Stimulated activated CD4-positive, alpha-beta T cell treated with anti-CD3 and anti-CD28 coated beads, TNF-alpha, amount 100 ng/mL, for 4 hours (primary cell): Measurements from ENCODE around the gene PKNOX2.

ENCODE experiments used
- DNase-seq, 3 experiments: peaks; one replicate each; pipeline ENCODE4 v3.0.0-alpha.2; 2020; ENCODE audit warnings: low read depth in 3 of 3

Gene PKNOX2

GRCh38 chr11:125262194-125262829 lies 97.8 kb downstream of the PKNOX2 start:
- no peak for DNase-seq

DNA sequence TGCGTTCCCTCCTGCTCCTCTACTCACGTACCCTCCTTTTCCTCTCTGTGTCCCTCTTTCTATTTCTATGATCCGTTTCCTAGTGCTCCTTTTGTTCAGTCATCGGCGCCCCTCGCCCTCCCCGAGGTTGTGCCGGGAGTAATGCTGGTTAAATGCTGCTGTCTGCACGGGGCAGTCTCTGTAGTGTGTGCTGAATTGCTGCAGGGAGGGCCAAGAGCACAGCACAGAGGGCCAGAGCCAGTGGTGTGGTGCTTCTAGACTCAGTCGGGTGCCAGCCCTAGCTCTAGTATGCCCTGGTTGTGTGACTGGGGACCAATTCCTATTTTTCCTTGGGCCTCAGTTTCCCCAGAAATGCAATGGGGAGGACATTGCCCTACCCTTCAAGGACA lies 98.3 kb downstream of the PKNOX2 start:
- no peak for DNase-seq

DNA sequence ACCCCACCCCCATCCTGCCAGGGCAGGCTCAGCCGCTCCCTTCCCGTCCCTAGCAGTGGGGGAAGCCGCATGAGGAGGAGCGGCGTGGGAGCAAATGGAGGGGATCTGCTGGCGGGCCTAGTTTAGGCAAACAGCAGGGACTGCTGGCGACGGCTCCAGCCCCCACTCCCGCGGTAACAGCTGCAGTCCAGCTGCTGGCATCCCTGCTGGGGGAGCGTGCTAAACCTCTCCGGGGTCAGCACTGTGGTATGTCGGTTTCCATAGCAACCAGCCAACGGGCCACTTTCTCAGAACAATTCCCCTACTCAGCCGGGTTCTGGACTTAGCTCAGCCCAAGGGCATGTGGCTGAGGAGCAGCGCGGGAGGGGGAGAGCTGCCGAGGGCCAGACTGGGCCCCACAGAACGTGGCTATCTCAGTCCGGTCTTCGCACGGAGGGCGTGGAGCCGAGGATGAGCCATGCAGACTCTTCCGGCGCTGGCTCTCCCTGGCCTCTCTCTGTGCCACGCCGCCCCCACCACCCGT lies 98.8 kb downstream of the PKNOX2 start:
- no peak for DNase-seq

DNA sequence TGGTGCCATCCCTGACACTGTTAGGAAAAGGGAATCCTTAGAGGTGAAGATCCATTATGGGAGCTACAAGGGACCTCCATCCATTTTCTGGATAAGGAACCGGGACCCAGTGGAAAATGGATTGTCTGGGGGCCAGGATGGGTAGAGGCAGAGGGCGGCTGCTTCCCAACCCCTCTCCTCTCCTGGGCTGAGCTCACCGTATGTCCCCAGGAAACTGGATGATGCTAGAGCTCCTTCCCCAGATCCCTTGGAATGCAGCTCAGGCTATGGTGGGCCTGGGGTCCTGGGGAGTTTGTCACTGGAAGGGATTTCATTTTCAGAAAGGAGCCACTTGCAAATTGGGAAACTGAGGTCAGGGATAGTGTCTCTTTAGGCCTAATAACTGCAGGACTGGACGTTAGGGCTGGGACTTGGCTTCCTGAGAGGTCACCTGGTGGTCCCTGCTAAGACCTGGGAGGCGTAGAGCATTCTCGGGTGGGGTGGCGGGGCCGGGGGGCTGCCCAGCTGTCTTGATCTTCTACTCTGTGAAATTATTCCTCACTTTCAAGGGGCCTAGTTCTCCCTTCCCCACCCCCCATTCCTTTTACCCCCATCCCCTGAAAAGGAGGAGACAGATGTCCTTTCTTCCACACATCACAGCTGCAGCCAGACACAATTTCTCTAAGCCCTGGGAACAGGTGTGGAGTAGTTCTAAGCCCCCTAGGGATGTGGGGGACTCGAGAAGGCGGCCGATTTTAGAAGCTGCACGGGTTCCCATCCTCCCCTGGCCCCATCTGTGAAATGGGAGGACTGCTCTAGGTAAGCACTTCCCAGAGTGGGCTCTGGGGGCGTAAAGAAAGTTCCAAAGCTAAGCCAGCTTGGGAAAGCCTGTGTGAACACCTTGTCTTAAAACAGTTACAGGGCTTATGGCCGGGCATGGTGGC lies 99.8 kb downstream of the PKNOX2 start:
- no peak for DNase-seq

- no peak for DNase-seq
Observed at GRCh38 chr11:125267548-125267947, 103.0 kb downstream of the PKNOX2 start.

DNA sequence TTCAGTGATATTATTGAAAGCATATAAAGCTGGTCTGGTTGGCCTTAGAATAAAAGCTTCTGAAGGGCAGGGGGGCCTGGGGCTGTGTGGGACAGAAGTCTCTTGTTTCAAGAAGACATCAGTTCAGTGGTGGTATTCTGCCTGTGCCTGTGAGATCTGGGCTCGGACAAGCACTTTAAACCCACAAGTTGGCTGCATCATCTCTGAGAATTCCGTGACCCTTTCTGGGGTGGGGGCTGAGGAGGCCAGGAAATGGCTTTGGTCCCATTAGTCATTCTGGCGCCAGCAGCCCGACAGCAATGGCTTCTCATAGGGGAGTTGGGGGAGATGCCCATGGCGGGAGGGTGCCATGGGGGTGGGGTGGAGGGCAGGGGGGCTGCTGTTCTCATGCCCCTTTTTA lies 104.1 kb downstream of the PKNOX2 start:
- no peak for DNase-seq

DNA sequence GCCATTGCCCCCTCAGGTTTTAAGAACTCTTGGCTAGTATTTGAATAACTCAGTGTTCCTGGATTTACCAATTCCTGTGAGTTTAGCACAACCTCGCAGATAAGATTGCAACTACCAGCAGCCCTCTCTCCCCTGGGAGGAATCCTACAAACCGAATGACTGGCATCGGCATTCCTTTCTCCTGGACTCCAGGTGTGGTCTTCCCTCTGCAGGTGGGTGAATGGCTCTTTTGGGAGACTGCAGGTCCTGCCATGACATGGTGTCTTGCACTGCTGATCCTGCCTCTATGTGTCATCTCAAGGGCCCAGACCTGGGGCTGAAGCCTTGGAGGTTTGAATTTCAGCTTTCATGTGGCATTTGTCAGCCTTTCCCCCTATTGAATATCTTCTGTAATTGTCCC lies 105.6 kb downstream of the PKNOX2 start:
- DNase-seq = no peak

- DNase-seq = no peak
Observed at GRCh38 chr11:125270711-125271110, 106.2 kb downstream of the PKNOX2 start.

GRCh38 chr11:125271483-125272091 lies 107.0 kb downstream of the PKNOX2 start:
- no peak for DNase-seq

DNA sequence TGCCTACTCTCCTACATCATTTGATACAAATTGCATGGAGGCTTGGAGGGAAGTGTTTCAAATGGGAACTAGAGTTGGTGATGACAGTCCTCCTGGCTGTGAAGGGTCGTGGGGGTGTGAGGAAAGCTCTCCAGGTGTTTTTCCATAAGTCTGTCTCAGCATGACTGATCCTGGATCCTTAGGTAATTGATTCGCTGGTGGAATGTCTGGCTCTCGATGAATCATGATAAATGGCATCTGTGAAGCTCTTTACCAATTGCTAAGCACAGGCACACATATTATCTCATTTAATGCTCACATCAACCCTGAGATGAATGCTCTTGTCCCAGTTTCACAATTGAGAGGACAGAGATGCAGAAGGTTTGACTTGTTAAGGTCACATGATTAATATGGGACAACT lies 107.5 kb downstream of the PKNOX2 start:
- DNase-seq = no peak

DNA sequence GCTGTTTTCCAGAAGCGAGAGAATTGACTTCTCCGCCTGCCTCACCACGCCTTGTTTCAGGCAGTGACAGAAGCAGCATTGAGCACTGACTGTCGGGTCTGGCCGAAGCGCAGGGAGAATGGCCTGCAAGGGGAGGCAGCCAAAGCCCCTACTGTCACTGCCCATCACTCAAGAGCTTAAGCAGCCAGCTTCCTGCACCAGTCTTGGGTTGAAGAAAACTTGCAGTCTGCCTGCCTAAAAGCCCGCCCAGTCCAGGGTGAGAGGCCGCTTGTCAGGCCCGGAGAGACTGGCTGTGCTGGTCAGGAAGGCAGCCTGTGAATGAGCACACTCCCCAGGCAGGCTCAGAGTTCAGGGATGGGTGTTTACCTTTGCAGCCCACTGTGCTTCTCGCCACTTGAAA lies 108.3 kb downstream of the PKNOX2 start:
- no peak for DNase-seq

GRCh38 chr11:125273519-125274000 lies 109.0 kb downstream of the PKNOX2 start:
- DNase-seq = no peak

- no peak for DNase-seq
Observed at GRCh38 chr11:125274309-125274708, 109.8 kb downstream of the PKNOX2 start.

DNA sequence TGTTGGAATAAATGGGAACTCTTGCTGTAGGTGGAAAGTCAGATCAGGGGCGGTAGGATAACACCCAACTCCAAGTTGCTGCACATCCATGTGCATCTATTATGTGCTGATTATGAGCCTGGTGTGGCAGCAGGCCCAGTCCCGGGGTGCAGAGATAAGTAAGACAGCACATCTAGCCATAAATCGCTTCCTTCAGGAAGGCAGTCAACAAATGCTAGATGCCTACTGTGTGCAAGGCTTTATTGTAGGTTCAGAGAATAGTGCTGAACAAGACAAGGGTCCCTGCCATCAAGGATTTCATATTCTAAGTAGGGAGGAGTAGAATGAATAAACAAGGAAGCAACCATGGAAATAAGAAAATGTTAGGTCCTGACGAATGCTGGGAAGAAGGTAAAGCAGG lies 110.2 kb downstream of the PKNOX2 start:
- DNase-seq = no peak

DNA sequence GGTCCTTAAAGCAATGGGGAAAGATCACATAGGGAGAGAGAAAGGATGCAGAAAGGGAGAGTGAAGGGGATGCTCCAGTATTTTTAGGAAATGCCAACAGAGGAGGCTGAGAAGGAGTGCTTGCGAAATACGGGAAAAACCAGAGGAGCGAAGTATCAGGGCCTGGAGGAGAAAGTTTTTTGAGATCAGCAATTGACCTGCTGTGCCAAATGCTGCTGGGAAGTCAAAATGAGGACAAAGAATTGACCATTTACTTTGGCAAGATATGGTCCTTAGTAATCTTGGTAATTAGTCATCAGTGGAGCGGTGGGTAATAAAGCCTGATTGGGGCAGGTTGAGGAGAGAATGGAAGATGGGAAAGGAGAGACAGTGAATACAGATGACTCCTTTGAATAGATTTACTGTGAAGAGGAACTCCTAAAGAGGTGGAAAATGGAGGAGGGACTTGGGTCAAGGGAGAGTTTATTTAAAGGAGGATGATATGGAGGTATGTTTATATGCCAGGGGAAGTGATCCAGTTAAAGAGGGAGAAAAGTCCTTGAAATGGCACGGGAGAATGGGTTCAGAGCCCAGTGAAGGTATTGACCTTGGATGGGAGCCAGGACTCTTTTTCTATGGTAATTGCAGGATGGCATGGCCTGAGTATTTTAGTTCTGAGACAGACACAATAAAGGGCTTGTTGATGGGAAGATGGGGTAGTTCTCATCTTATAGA lies 111.5 kb downstream of the PKNOX2 start:
- DNase-seq = no peak

DNA sequence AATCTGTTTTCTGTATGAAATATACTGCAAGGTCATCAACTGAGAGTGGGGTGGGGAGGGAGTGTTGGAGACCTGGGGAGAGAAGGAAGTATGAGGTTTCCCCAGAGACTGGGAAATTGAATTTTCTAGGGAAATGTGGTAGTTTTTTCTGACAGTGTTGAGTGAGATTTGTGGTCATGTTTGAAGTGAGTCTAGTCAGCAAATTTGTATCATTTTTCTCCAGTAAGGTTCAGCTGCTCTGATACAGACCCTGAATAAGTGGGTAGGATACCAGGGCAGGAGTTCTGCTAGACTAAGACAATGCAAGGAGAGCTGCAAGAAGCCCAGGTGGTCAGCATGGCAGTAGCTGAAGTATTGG lies 112.0 kb downstream of the PKNOX2 start:
- no peak for DNase-seq

GRCh38 chr11:125279676-125280418 lies 115.3 kb downstream of the PKNOX2 start:
- DNase-seq = no peak

- no peak for DNase-seq
Observed at GRCh38 chr11:125280646-125281045, 116.1 kb downstream of the PKNOX2 start.

- DNase-seq = no peak
Observed at GRCh38 chr11:125281831-125282595, 117.5 kb downstream of the PKNOX2 start.

GRCh38 chr11:125282596-125282914 lies 118.0 kb downstream of the PKNOX2 start:
- DNase-seq = no peak
